ENCODE measurements around the gene RPL28. TPM values are rescaled to one million over a fixed set of nuclear protein-coding genes. Genes with fewer than 3 reads are reported as not detected.

The RPL28 gene
- total and polyA plus RNA-seq, 10 of the 15 experiments (the other 5 are each of a cell fraction or from before 2014, with no cell fraction given): 260 to 3,542 (median 891) TPM

DNA sequence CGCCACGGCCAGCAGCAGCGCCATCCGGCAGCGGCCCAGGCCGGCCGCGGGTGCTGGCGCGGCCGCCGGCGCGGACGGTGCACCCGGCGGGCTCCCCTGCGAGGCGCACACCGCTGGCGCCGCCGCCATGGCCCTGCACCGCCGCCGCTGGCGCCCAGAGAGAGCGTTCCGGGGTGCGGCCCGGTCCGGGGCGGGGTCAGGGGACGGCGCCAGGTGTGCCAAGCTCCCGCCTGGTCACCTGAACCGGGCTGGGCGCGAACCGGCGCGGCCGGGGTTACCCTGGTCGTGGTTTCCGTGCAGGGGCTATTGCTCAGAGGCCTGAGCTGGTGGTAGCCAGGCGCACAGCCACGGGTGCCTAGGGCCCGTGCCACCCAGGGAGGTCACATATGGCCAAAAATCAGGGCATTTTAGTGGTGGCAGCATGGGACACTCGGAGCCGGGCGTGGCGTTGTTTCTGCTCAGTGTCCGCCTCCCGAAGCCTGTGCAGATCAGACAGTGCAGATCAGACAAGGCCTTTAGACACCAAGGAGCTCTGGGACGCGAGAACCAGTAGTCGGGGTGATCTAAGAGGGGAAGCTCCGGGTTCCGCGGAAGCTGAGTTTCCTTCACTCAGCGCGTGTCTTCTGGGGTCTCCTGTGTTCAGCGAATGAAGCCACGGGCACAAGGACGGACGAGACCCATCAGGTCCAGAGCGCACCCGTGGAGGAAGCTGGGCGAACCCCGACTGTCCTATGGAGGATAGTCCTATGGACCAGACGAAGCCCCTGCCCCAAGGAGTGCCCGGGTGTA lies 1.4 kb upstream of the RPL28 start, which contains the start of gene TMEM238 (continued):
- TF ChIP-seq NFYB (IDR thresholded peaks at IDR 0.05; ENCODE audit: insufficient read depth, low read depth, low read length): no peak
- peak; percentile 55; the same call in 1 of the 2 replicates for TF ChIP-seq ZNF217 (IDR thresholded peaks at IDR 0.05)
- TF ChIP-seq NFYA (IDR thresholded peaks at IDR 0.05; ENCODE audit: borderline replicate concordance, low read depth, low read length): no peak
- TF ChIP-seq SIX5 (IDR thresholded peaks at IDR 0.05; ENCODE audit: low read depth, low read length, severe bottlenecking): no peak
- TF ChIP-seq SMAD1 (IDR thresholded peaks at IDR 0.05; ENCODE audit: low read depth, partially characterized antibody): no peak
- TF ChIP-seq EGR1 (IDR thresholded peaks at IDR 0.05; ENCODE audit: borderline replicate concordance in 1 of 2, low read depth in 2 of 2, low read length in 2 of 2): no peak
- TF ChIP-seq NRF1 (conservative IDR thresholded peaks at IDR 0.05; ENCODE audit: low read depth, low read length): no peak
- TF ChIP-seq CEBPB (IDR thresholded peaks at IDR 0.05; ENCODE audit: borderline replicate concordance in 1 of 2, low read depth in 2 of 2, low read length in 2 of 2): no peak
- TF ChIP-seq IKZF1 (conservative IDR thresholded peaks at IDR 0.05): peak; percentile 32
